Keratinocyte (primary cell): ENCODE measurements around the gene WNT7A.

Source experiments
- EZH2 ChIP-seq: IDR thresholded peaks from one replicate; pipeline ENCODE4 v1.6.1; 2012; ENCODE audit warnings: inconsistent platforms, mild to moderate bottlenecking, low read length, moderate library complexity
- TF ChIP-seq, protein P1 (sequence below), 3 experiments: IDR thresholded peaks in 1 of 3; conservative IDR thresholded peaks in 1 of 3; optimal IDR thresholded peaks in 1 of 3; 2 replicates in 2 of 3; 3 replicates in 1 of 3; pipeline versions ENCODE3 to v1.5.1; 2011; ENCODE audit warnings: low read length in 3 of 3, mild to moderate bottlenecking in 3 of 3, moderate library complexity in 2 of 3, control low read depth in 1 of 3, inconsistent platforms in 1 of 3; ENCODE audit not compliant: insufficient read depth in 2 of 3; ENCODE audit errors: extremely low read depth in 1 of 3

- TF ChIP-seq, protein P1, sequence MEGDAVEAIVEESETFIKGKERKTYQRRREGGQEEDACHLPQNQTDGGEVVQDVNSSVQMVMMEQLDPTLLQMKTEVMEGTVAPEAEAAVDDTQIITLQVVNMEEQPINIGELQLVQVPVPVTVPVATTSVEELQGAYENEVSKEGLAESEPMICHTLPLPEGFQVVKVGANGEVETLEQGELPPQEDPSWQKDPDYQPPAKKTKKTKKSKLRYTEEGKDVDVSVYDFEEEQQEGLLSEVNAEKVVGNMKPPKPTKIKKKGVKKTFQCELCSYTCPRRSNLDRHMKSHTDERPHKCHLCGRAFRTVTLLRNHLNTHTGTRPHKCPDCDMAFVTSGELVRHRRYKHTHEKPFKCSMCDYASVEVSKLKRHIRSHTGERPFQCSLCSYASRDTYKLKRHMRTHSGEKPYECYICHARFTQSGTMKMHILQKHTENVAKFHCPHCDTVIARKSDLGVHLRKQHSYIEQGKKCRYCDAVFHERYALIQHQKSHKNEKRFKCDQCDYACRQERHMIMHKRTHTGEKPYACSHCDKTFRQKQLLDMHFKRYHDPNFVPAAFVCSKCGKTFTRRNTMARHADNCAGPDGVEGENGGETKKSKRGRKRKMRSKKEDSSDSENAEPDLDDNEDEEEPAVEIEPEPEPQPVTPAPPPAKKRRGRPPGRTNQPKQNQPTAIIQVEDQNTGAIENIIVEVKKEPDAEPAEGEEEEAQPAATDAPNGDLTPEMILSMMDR (optimal IDR thresholded peaks at IDR 0.05 in 1 of 3, IDR thresholded peaks at IDR 0.05 in 1 of 3, conservative IDR thresholded peaks at IDR 0.05 in 1 of 3; ENCODE audit: extremely low read depth in 1 of 3, insufficient read depth in 2 of 3, low read length in 3 of 3) = no peak
- no peak for TF ChIP-seq EZH2
Measured at GRCh38 chr3:13798401-13798800, 81.5 kb downstream of the WNT7A start.
